ENCODE data around the gene THUMPD2.
"Not testable (repeated sequence)": the region's sequence is repeated elsewhere in the genome, so short reads cannot be mapped to it uniquely, and the experiment has no call there.

THUMPD2 gene

GRCh38 chr2:39755466-39755865 is 23.6 kb downstream of the THUMPD2 start:
- DNase-seq (ENCODE audit: low spot score), result no peak

GRCh38 chr2:39743269-39743776 is 35.7 kb downstream of the THUMPD2 start:
- DNase-seq (ENCODE audit: low spot score), result no peak

GRCh38 chr2:39741871-39742270 is 37.2 kb downstream of the THUMPD2 start:
- DNase-seq (ENCODE audit: low spot score), result no peak

- DNase-seq (ENCODE audit: low spot score), result no peak
Observed at GRCh38 chr2:39739386-39739785, 39.7 kb downstream of the THUMPD2 start.

GRCh38 chr2:39738936-39739335 is 40.1 kb downstream of the THUMPD2 start:
- DNase-seq (ENCODE audit: low spot score), result no peak

- DNase-seq (ENCODE audit: low spot score), result no peak
Observed at GRCh38 chr2:39737661-39738060, 41.4 kb downstream of the THUMPD2 start.

- no peak for DNase-seq (ENCODE audit: low spot score)
Observed at GRCh38 chr2:39736640-39737039, 42.4 kb downstream of the THUMPD2 start.

- no peak for DNase-seq (ENCODE audit: low spot score)
Observed at GRCh38 chr2:39735648-39736047, 43.4 kb downstream of the THUMPD2 start.

GRCh38 chr2:39734445-39734844 is 44.6 kb downstream of the THUMPD2 start:
- DNase-seq (ENCODE audit: low spot score), result no peak

GRCh38 chr2:39733070-39733674 is 45.9 kb downstream of the THUMPD2 start:
- DNase-seq (ENCODE audit: low spot score), result no peak

- no peak for DNase-seq (ENCODE audit: low spot score)
Observed at GRCh38 chr2:39732482-39732881, 46.6 kb downstream of the THUMPD2 start.

- DNase-seq (ENCODE audit: low spot score), result no peak
Observed at GRCh38 chr2:39731546-39731945, 47.5 kb downstream of the THUMPD2 start.

GRCh38 chr2:39730685-39731302 is 48.3 kb downstream of the THUMPD2 start:
- no peak for DNase-seq (ENCODE audit: low spot score)

GRCh38 chr2:39730276-39730675 is 48.8 kb downstream of the THUMPD2 start:
- no peak for DNase-seq (ENCODE audit: low spot score)

GRCh38 chr2:39728941-39729351 is 50.1 kb downstream of the THUMPD2 start:
- no peak for DNase-seq (ENCODE audit: low spot score)

GRCh38 chr2:39728085-39728484 is 51.0 kb downstream of the THUMPD2 start:
- not testable (repeated sequence) for DNase-seq (ENCODE audit: low spot score)

GRCh38 chr2:39725401-39725800 is 53.7 kb downstream of the THUMPD2 start:
- DNase-seq (ENCODE audit: low spot score), result no peak

- DNase-seq (ENCODE audit: low spot score), result no peak
Observed at GRCh38 chr2:39724828-39725144, 54.3 kb downstream of the THUMPD2 start.

GRCh38 chr2:39723946-39724827 is 54.9 kb downstream of the THUMPD2 start:
- DNase-seq (ENCODE audit: low spot score), result no peak

GRCh38 chr2:39723497-39723896 is 55.6 kb downstream of the THUMPD2 start:
- no peak for DNase-seq (ENCODE audit: low spot score)

- DNase-seq (ENCODE audit: low spot score), result no peak
Observed at GRCh38 chr2:39720970-39721369, 58.1 kb downstream of the THUMPD2 start.

GRCh38 chr2:39719317-39719716 is 59.7 kb downstream of the THUMPD2 start:
- DNase-seq (ENCODE audit: low spot score), result no peak

GRCh38 chr2:39718483-39718882 is 60.6 kb downstream of the THUMPD2 start:
- DNase-seq (ENCODE audit: low spot score), result no peak
